ENCODE measurements around the gene TEX13A.

DNA sequence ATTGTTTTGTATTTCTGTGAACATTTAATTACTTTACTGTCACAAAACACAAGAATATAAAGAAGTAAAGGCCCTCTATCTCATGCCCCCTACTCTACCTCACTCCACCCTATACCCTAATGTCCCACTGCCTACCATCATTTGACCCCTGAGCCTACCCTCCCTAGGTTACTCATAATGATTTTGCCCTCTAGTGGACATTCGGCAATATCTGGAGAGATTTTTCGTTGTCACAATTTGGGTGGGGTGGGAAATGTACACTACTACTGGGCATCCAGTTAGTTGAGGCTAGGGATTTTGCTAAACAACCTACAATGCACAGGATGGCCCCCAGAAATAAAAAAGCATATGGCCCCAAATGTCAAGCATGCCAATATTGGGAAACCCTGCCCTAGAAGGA is 10.2 kb downstream of the TEX13A start:
- TF ChIP-seq, protein P1, sequence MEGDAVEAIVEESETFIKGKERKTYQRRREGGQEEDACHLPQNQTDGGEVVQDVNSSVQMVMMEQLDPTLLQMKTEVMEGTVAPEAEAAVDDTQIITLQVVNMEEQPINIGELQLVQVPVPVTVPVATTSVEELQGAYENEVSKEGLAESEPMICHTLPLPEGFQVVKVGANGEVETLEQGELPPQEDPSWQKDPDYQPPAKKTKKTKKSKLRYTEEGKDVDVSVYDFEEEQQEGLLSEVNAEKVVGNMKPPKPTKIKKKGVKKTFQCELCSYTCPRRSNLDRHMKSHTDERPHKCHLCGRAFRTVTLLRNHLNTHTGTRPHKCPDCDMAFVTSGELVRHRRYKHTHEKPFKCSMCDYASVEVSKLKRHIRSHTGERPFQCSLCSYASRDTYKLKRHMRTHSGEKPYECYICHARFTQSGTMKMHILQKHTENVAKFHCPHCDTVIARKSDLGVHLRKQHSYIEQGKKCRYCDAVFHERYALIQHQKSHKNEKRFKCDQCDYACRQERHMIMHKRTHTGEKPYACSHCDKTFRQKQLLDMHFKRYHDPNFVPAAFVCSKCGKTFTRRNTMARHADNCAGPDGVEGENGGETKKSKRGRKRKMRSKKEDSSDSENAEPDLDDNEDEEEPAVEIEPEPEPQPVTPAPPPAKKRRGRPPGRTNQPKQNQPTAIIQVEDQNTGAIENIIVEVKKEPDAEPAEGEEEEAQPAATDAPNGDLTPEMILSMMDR (IDR thresholded peaks at IDR 0.05; ENCODE audit: control extremely low read depth in 1 of 3, insufficient read depth in 1 of 3, low read depth in 1 of 3, low read length in 3 of 3): peak in 1 of 3 experiments; percentile 12; a peak in 1 of 4 replicates
- TF ChIP-seq POLR2A (IDR thresholded peaks at IDR 0.05; ENCODE audit: control extremely low read depth in 1 of 2, low read depth in 2 of 2, low read length in 2 of 2): no peak
- peak in 1 of 2 experiments; percentile 27; a peak in 1 of 4 replicates for TF ChIP-seq RAD21 (IDR thresholded peaks at IDR 0.05 in 1 of 2, conservative IDR thresholded peaks at IDR 0.05 in 1 of 2; ENCODE audit: low read depth in 2 of 2, low read length in 2 of 2)
- no peak for TF ChIP-seq JUND (IDR thresholded peaks at IDR 0.05; ENCODE audit: low read length)
- TF ChIP-seq POLR2AphosphoS5 (IDR thresholded peaks at IDR 0.05; ENCODE audit: low read depth, low read length): no peak
- TF ChIP-seq MAFK (IDR thresholded peaks at IDR 0.05; ENCODE audit: low read depth, low read length): no peak
- TF ChIP-seq CBX5 (IDR thresholded peaks at IDR 0.05; ENCODE audit: low read depth, low read length): no peak
- TF ChIP-seq, protein P2, sequence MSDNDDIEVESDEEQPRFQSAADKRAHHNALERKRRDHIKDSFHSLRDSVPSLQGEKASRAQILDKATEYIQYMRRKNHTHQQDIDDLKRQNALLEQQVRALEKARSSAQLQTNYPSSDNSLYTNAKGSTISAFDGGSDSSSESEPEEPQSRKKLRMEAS (IDR thresholded peaks at IDR 0.05): no peak
- TF ChIP-seq KDM5A (IDR thresholded peaks at IDR 0.05; ENCODE audit: low read length): no peak
- no peak for TF ChIP-seq USF2 (IDR thresholded peaks at IDR 0.05; ENCODE audit: low read length)

Measured in H1 (cell line).